NCI-H748 treated with DMSO at 0.1 percent for 48 hours (cell line): ENCODE measurements around the gene ADAMTS16.

ENCODE experiments used
- DNase-seq: peaks from one replicate; lab custom pipeline; 2025; lab: John Stamatoyannopoulos, UW

The ADAMTS16 gene

GRCh38 chr5:5287419-5287818, 147.3 kb downstream of the ADAMTS16 start:
- no peak for DNase-seq

GRCh38 chr5:5288201-5288600, 148.1 kb downstream of the ADAMTS16 start:
- DNase-seq = no peak

GRCh38 chr5:5289537-5289936, 149.4 kb downstream of the ADAMTS16 start:
- DNase-seq = no peak

- no peak for DNase-seq
Observed at GRCh38 chr5:5290674-5291334, 150.7 kb downstream of the ADAMTS16 start.

- no peak for DNase-seq
Observed at GRCh38 chr5:5291357-5291756, 151.2 kb downstream of the ADAMTS16 start.

- no peak for DNase-seq
Observed at GRCh38 chr5:5293029-5293428, 152.9 kb downstream of the ADAMTS16 start.

DNA sequence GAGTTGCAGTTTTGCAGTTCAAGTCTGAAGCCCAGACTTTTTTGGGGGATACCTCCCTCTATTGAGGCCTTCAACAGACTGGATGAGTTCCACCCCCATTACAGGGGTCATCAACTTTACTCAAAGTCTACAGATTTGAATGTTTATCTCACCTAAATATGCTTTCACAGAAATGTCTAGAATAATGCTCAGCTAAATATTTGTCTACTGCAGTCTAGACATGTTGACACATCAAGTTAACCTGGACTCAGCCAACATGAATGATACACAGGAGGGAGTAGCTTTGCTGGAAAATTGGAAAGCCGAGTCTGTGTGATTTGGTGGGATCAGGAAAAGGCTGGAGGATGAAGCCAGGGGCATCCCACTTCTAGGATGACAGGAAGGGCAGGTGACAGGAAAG, 154.3 kb downstream of the ADAMTS16 start:
- DNase-seq = no peak

- no peak for DNase-seq
Observed at GRCh38 chr5:5295351-5295750, 155.2 kb downstream of the ADAMTS16 start.

GRCh38 chr5:5296051-5296450, 155.9 kb downstream of the ADAMTS16 start:
- DNase-seq = no peak

GRCh38 chr5:5297432-5298067, 157.4 kb downstream of the ADAMTS16 start:
- no peak for DNase-seq

DNA sequence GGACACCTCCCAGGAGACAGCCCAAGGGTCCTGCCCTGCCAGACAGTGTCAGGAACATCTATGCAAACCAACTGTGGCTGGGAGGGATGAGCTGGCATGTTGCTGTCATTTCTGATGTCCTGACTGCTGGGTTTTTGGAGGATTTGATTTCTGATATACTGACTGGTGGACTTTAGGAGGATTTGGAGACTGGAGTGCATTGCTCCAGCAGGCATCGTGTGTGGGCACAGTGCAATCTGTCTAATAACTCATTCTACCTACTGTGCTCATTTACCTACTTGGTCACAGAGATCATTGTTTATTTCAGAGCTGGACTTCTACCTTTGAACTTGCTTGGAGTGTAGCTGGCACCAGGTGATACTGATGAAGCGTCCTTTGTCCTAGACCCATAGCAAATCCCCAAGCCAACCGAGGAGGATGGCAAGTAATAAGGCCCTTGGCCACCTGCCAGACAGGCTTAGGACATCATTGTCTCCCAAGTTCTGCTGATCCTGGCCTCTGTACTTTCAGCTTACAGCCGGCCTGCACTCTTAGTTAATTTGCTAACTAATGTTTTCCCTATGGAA, 158.0 kb downstream of the ADAMTS16 start:
- DNase-seq = no peak

- no peak for DNase-seq
Observed at GRCh38 chr5:5298841-5299541, 158.9 kb downstream of the ADAMTS16 start.

DNA sequence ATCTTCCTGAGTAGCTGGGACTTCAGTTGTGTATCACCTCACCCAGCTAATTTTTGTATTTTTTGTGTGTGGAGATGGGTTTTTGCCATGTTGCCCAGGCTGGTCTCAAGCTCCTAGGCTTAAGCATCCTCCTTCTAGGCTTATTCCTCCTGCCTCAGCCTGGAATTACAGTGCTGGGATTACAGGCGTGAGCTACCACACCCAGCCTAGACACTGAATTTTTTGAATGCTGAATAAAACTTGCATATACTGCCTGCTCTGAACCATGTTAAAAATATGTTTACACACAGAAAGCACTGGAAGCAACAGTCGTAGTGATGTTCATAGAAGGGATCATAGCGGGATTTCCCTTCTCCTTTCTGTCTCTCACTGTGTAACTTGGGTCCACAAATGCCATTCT, 161.0 kb downstream of the ADAMTS16 start:
- no peak for DNase-seq

GRCh38 chr5:5302201-5302600, 162.1 kb downstream of the ADAMTS16 start:
- no peak for DNase-seq

DNA sequence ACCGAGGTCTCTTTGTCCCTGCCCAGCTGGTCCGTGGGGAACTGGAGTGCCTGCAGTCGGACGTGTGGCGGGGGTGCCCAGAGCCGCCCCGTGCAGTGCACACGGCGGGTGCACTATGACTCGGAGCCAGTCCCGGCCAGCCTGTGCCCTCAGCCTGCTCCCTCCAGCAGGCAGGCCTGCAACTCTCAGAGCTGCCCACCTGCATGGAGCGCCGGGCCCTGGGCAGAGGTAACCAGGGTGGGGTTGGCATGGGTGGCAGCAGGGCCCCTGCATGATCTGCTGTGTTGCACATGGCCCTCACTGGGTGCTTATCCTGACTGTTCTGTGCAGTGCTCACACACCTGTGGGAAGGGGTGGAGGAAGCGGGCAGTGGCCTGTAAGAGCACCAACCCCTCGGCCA, 163.1 kb downstream of the ADAMTS16 start:
- no peak for DNase-seq

DNA sequence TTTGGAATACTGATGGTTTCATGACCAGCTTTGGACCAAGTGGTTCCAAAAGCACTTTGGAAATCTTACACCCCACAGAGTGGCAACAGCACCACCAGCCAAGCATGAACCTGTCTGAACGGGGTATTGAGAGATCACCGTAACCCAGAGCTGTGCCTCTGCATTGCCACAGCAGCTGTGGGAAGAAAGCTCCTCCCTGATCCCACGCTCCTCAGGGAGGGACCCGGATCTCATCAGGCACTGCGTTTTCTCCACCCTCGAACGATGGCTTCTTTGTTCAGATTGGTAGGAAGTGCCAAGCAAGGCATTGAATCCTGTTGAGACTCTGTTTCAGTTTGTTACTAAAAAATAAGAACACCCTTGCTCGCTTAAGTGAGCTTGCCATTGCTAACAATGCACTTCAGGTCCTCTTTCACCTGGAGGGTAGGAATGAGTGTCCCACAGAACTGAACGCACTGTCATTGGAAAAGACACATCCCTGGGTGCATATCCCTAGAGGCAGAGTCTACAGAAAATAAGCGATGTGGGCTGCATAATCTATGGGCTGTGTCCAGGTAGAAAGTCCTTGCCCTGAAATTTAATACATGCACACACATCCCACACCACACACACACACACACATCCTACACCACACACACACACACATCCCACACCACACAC, 164.4 kb downstream of the ADAMTS16 start:
- no peak for DNase-seq

GRCh38 chr5:5306696-5307095, 166.6 kb downstream of the ADAMTS16 start:
- no peak for DNase-seq

- DNase-seq = no peak
Observed at GRCh38 chr5:5308319-5308718, 168.2 kb downstream of the ADAMTS16 start.

DNA sequence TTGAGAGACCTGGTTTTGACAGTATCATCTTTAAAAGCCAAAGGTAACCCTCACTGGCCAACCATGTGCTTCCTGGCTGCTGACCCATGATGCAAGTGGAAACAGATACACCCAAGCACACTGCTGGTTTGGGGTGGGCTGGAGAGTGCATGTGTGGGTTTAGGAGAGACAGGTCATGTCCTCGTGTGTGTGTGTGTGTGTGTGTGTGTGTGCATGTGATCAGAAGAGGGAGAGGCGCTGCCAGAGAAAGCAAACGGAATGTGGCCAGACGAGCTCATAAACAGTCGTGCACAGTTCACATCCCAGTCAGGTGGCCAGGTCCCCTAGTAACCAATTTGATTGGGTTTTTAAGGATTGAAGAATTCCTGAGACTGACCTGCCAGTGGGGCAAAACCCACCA, 169.5 kb downstream of the ADAMTS16 start:
- no peak for DNase-seq

GRCh38 chr5:5313101-5313635, 173.0 kb downstream of the ADAMTS16 start:
- no peak for DNase-seq

GRCh38 chr5:5314166-5314565, 174.0 kb downstream of the ADAMTS16 start:
- DNase-seq = no peak

GRCh38 chr5:5314626-5315025, 174.5 kb downstream of the ADAMTS16 start:
- no peak for DNase-seq
